Panc1 (cell line): ENCODE results near the gene ME1. TPM values are rescaled to one million over a fixed set of nuclear protein-coding genes. Genes with fewer than 3 reads are reported as not detected.

Experiments used
- ATAC-seq: fragments of 200-7000 bp; cut with Tn5 transposase; 2 replicates; pipeline ENCODE4 v1.9.1; 2020; ENCODE audit warnings: mild to moderate bottlenecking, moderate library complexity
- BruUV-seq: library from RNA; stranded (reverse); fragments of 400-500 nt; replicated peaks from 2 replicates; lab custom pipeline; 2021; lab: Mats Ljungman, UMichigan
- CTCF ChIA-PET: fragments of 300-600 bp; sonication (Branson Sonifier 250); formaldehyde crosslinking; loops from one replicate; lab custom pipeline; 2022; ENCODE audit warnings: antibody characterized with exemption; lab: Charles Lee
- POLR2A ChIA-PET: fragments of 300-600 bp; sonication (Branson Sonifier 250); formaldehyde crosslinking; loops from one replicate; lab custom pipeline; 2022; ENCODE audit warnings: antibody characterized with exemption; lab: Charles Lee
- DNase-seq: peaks from one replicate; pipeline ENCODE4 v3.0.0-alpha.2; 2010; ENCODE audit warnings: low read depth, low spot score
- H3K27ac ChIP-seq: 2 replicates; pipeline ENCODE4 v1.5.1; 2011; ENCODE audit warnings: mild to moderate bottlenecking, low read length, inconsistent platforms
- H3K27me3 ChIP-seq: fragments of 200-500 bp; sonication (Bioruptor generic); 2 replicates; pipeline ENCODE4 v1.6.0; 2014; ENCODE audit warnings: low read length, inconsistent platforms; ENCODE audit not compliant: control insufficient read depth, insufficient read depth
- H3K36me3 ChIP-seq: fragments of 200-500 bp; sonication (Bioruptor generic); 2 replicates; pipeline ENCODE4 v1.5.1; 2014; ENCODE audit warnings: inconsistent platforms, mild to moderate bottlenecking, low read length, moderate library complexity; ENCODE audit not compliant: control insufficient read depth, insufficient read depth
- H3K4me1 ChIP-seq: 2 replicates; pipeline ENCODE4 v1.5.1; 2011; ENCODE audit warnings: inconsistent platforms, mild to moderate bottlenecking, low read length, moderate library complexity; ENCODE audit not compliant: control insufficient read depth, insufficient read depth
- H3K4me3 ChIP-seq, 2 experiments: 2 replicates each; pipeline ENCODE4 v1.5.1; 2011 to 2012; ENCODE audit warnings: low read depth in 2 of 2, low read length in 2 of 2, mild to moderate bottlenecking in 2 of 2, inconsistent platforms in 1 of 2, moderate library complexity in 1 of 2
- H3K9me3 ChIP-seq: fragments of 200-500 bp; sonication (Bioruptor generic); 2 replicates; pipeline ENCODE4 v1.5.1; 2014; ENCODE audit warnings: low read depth, mild to moderate bottlenecking, inconsistent platforms, low read length, moderate library complexity; ENCODE audit not compliant: control insufficient read depth, insufficient read depth
- CTCF ChIP-seq: fragments of 450-650 bp; IDR thresholded peaks from 2 replicates; pipeline ENCODE4 v1.5.1; 2017; ENCODE audit warnings: mild to moderate bottlenecking
- POLR2AphosphoS5 ChIP-seq: IDR thresholded peaks from 2 replicates; pipeline ENCODE4 v1.6.1; 2012; ENCODE audit warnings: mild to moderate bottlenecking, low read depth, low read length, moderate library complexity
- REST ChIP-seq, 2 experiments: IDR thresholded peaks; 2 replicates each; pipeline ENCODE4 v1.6.1; 2011 to 2012; ENCODE audit warnings: low read depth in 2 of 2, control low read depth in 1 of 2, low read length in 1 of 2, mild to moderate bottlenecking in 1 of 2, moderate library complexity in 1 of 2; ENCODE audit not compliant: insufficient read depth in 1 of 2
- SIN3A ChIP-seq: IDR thresholded peaks from 2 replicates; pipeline ENCODE4 v1.6.1; 2012; ENCODE audit warnings: low read depth, mild to moderate bottlenecking, low read length, moderate library complexity, borderline replicate concordance; ENCODE audit not compliant: insufficient read depth
- TCF7L2 ChIP-seq: IDR thresholded peaks from 2 replicates; pipeline ENCODE4 v1.6.1; 2011; ENCODE audit warnings: mild to moderate bottlenecking, low read depth, low read length, inconsistent platforms
- in situ Hi-C: cut with HindIII; loops from 2 replicates; pipeline ENCODE4 v1.10.0; 2016; ENCODE audit warnings: low sequenced_read_pairs, low pct_unique_long_range_greater_than_20kb
- intact Hi-C: fragments of 100-400 bp; cut with micrococcal nuclease; formaldehyde crosslinking; loops from one replicate; pipeline ENCODE4 v1.10.0; 2022; ENCODE audit not compliant: unreplicated experiment
- total RNA-seq: library from RNA; stranded (reverse); gene quantifications from one replicate; pipeline ENCODE4 v1.2.1, GENCODE V29; 2021; ENCODE audit not compliant: unreplicated experiment

ME1 gene
- total RNA-seq, 1 experiment from 2014 or later = 19.7 TPM

GRCh38 chr6:83190626-83191025 is 240.2 kb downstream of the ME1 start:
- peaks cover 9% of the 10 kb centered on the region; the same call in 1 of the 2 replicates for H3K4me1 ChIP-seq
- peaks cover 19% of the 10 kb centered on the region for H3K36me3 ChIP-seq
- no peaks in the 10 kb centered on the region for H3K9me3 ChIP-seq
- TSS peak; percentile 51 for BruUV-seq
- DNase-seq (no peak), ATAC-seq (no peak)
- no peak overlapping the region for H3K4me3 ChIP-seq
- ChIA-PET CTCF (no interaction called here), POLR2A (no interaction called here)
- TF ChIP-seq SIN3A (no peak), TCF7L2 (no peak)
- H3K27ac ChIP-seq = no peak overlapping the region
- H3K27me3 ChIP-seq = no peaks in the 10 kb centered on the region
- in situ Hi-C loops (no loop called here), intact Hi-C loops (no loop called here)

- no TSS peak for BruUV-seq
- no peaks in the 10 kb centered on the region for H3K27me3 ChIP-seq
- no peaks in the 10 kb centered on the region for H3K4me1 ChIP-seq
- intact Hi-C loops = no loop called here
- CTCF ChIA-PET = no interaction called here
- POLR2A ChIA-PET = no interaction called here
- no peak for DNase-seq
- no peaks in the 10 kb centered on the region for H3K9me3 ChIP-seq
- no peak overlapping the region for H3K4me3 ChIP-seq
- peaks cover 19% of the 10 kb centered on the region for H3K36me3 ChIP-seq
- ATAC-seq = no peak
- in situ Hi-C loops = no loop called here
- TF ChIP-seq TCF7L2 = no peak
- TF ChIP-seq CTCF = no peak
- no peak for TF ChIP-seq POLR2AphosphoS5
- TF ChIP-seq REST (IDR thresholded peaks at IDR 0.05; ENCODE audit: insufficient read depth in 1 of 2, low read depth in 2 of 2, low read length in 1 of 2) = no peak
- no peak for TF ChIP-seq SIN3A
- H3K27ac ChIP-seq = no peak overlapping the region
Observed at GRCh38 chr6:83188501-83188900, 242.3 kb downstream of the ME1 start.

GRCh38 chr6:83185096-83185495 is 245.8 kb downstream of the ME1 start:
- intact Hi-C loops = no loop called here
- Histone ChIP-seq H3K36me3 (peaks cover 30% of the 10 kb centered on the region), H3K4me1 (no peaks in the 10 kb centered on the region), H3K9me3 (no peaks in the 10 kb centered on the region), H3K27ac (no peak overlapping the region), H3K4me3 (no peak overlapping the region), H3K27me3 (no peaks in the 10 kb centered on the region)
- TF ChIP-seq REST (IDR thresholded peaks at IDR 0.05; ENCODE audit: insufficient read depth in 1 of 2, low read depth in 2 of 2, low read length in 1 of 2) (no peak), CTCF (no peak), TCF7L2 (no peak), POLR2AphosphoS5 (no peak), SIN3A (no peak)
- ChIA-PET POLR2A (no interaction called here), CTCF (no interaction called here)
- no TSS peak for BruUV-seq
- in situ Hi-C loops = no loop called here
- DNase-seq (no peak), ATAC-seq (no peak)
